NCI-H1105 treated with DMSO at 0.1 percent for 48 hours (cell line): ENCODE results near the gene ATP5F1D.

Experiments used
- DNase-seq: peaks from one replicate; lab custom pipeline; 2025; lab: John Stamatoyannopoulos, UW

The ATP5F1D gene

DNA sequence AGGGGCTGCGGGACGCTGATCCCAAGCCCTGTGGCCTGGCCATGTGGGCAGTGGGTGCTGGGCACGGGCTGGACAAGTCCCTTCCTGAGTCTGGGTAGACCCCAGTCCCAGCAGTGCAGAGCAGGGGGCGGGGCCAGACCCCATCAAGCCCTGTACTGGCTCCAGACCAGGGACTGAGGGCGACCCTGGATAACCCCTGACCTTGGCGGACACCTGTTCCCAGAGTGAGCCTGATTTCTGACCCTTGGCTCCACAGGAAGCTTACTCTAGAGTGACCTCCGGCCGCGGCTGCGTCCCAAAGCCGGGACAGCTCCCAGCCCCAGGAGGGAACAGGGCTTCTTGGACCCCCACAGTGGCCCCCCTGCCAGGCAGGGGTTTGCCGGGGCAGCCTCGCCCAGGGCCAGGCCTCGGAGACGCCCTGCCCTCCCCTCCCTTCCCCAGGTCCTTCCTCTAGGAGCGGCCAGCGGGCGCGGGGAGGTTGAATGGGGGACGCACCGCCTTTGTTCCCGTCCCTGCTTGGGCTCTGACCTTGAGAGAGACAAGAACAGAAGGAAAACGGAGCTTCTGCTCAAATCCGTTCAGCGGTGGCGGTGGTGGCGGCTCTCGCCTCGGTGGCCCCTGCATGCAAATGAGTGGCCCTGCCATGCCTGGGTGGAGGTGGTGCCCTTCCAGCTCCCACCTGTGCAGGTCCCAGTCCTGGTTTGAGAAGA is 41.8 kb downstream of the ATP5F1D start:
- no peak for DNase-seq

DNA sequence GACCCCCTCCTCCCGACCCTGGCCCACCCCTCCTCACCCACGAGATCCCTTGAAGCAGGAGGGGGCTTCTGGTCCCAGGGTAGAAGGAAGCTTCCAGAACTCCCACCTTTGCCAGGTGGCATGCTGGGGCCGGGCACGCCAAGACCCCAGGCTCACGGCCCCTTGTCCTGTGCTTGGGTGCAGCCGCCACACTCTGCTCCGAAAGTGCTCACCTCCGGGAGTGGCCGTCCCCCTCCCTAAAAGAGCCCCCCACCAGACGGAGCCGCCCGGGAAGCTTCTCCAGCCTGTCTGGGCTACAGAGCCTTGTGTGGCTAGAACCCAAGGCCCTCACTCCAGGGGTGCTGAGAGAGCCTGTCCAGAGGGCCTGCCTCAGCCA is 42.4 kb downstream of the ATP5F1D start:
- DNase-seq, result no peak

DNA sequence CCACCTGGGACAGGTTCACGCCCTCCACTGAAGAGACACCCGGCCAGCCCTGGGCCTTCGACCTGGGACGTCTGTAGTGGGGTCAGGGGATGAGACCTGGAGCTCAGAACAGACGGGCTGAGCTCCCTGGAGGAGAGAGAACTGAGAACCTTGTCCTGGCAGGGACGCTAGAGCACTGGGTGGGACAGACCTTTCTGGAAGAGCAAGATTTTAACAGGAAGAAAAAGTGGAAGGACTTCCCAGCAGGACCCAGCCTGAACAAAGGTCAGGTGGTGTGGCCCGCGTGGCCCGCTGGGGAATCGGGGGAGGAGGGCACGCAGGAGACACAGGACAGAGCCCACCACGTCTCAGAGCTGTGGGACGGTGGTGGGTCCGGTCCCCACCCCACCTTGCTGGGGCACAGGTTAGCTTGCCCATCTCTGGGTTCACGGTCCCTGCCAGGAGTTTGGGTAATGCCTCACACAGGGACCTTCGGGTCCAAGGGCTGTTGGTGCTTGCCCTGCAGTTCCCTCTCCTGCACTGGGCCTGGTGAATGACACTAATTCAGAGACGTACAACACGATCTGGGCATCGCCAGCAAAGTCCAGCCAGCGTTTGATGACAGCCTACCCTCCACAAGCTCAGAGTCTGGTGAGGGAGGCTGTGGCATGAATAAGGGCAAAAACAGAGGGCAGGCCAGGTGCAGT is 42.9 kb downstream of the ATP5F1D start:
- no peak for DNase-seq

DNA sequence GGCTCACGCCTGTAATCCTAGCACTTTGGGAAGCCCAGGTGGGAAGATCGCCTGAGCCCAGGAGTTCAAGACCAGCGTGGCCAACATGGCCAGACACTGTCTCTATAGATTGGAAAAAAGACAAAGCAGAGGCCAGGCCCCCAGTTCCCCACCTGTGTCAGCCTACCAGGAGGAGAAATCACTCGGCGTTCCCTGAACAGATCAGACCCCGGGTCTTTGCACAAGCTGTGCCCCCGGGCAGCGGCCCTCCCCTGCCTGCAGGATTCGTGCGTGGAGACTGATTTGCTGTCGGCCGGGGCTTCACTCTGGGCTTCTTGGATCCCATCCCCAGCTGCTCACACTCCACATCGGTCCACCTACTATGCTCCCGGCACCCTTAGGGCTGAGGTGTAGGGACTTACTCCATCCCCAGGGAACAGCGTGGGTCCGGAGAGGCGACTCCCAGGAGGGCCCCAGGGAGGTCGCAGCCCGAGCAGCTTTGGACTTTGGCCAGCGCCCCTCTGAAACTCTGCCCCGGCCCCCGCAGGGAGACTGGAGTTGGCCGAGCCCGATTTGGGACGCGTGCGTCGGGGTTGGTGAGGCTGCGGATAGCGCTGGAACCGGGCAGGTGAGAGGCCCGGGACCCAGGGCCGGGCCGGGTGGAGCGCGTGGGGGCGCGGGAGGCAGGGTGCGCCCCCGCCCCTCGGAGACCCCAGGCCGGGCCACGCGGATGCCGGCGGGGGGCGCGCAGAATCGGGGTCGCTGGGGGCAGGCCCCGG is 43.6 kb downstream of the ATP5F1D start:
- no peak for DNase-seq

DNA sequence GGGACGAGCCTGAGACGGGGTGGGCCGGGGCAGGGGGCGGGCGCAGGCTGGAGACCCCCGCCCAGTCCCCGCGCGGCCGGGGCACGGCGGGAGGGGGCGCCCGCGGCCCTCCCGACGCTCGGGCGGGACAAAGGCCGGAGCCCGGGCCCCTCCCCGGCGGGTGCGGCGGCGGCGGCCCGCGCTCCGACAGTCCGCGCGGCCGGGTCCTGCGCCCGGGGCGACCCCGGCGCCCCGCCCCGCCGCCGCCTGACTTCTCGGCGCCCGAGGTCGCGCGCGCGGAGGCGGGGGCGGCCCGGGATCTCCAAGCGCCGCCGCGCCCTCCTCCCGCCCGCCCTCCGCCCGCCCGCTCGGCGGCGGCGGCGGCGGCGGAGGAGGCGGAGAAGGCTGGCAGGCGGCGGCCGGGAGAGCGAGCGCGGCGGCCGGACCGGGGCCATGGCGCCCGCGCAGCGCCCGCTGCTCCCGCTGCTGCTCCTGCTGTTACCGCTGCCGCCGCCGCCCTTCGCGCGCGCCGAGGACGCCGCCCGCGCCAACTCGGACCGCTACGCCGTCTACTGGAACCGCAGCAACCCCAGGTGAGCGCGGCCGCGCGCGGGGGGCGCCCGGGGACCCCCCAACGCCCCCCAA is 44.3 kb downstream of the ATP5F1D start, which contains the start of gene EFNA2:
Gene EFNA2, plus strand, starts transcription at position 137 of the 624 bp plus-strand sequence. Its CDS starts 296 bp downstream, at position 433.
- no peak for DNase-seq

DNA sequence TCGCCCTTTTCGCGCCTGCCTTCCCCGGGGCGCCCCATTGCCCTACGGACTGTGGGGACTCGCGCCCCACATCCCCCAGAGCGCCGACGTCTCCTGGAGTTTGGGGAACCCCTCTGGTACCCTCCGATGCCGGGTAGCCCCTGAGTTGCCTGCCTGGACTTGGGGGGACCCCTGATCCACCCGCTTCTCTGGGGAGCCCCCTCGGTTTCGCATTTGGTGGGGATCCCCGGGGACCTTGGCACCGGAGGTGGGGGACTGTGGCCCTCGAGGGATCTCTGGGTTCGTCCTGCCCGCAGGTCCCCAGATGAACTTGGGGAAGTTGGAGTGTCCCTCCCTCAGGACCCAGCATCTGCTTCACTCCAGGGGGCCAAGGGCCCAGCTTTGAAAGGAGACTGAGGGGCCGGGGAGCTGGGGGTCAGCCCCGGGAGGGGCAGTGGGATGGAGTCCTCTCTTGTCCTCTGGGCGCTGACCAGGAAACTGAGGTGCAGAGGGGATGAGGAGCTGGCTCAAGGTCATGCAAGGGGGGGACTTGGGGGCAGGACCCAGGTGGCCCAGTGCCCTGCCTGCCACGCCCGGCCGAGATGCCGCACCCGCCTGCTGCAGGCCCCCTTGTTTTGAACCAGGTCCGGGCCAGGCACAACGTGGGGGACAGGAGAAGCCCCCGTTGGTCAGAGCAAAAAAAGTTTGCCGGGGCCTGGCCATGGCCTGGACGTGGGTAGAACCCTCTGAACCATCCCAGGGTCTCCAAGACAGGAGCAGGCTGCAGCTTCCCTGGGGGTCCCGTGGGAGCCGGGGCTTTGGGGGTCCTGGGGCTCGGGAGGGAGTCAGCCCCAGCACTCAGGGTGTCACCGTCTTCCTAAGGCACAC is 45.2 kb downstream of the ATP5F1D start:
- no peak for DNase-seq

DNA sequence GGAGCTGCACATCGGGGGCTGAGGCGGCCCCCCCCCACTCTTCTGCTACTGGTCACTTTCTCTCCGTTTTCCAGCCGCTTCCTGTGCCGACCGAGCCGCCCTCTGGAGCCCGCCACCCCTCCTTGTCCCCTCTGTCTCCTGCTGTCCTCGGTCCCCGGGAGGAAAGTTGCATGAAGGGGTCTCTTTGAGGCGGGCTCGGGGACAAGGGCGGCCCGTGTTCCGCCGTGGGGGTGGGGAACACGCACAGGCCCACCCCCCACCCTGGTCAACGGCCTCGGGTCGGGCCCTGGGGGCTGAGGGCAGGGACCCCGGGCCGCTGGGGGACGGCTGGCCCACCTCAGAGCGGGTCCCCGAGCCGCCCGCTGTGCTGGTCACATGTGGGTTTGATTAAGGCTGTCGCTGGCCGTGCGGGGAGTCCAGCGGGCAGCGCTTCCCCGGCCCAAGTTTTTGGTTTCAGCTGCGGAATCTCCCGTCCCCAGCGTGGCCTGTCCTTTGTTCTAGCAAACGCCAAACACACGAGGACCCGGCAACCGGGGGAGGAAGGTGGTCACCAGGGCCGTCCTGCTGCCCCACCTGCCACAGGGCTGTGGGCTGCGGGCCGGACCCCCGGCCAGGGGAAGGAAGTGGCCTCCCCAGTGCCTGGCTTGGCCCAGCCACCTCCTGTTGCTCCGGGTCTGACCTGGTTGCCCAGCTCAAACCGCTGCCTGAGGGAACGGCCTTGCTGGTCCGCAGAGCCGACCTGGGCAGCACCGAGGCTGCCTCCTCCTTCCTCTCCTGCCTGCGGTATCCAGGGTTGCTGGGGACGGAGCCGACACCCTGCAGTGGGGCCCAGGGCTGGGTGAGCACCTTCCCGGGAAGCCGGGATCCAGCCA is 46.0 kb downstream of the ATP5F1D start:
- DNase-seq, result no peak

DNA sequence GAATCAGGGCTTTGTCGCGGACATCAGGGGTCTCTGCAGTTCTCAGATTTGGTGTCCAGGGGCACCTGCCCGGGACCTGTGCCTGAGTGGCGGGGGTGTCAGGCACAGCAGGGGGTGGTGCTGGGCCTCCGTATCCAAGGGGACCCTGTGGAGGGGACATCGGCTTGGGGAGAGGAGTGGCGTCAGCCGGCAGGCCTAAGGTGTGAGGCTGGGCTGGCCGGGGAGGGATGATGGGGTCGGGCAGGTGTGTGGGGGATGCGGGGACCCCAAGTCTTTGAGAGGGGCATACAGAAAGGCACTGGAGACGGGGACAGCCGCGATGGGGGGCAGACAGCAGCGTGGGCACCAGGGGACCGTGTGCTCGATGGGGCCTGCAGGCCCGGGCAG is 46.7 kb downstream of the ATP5F1D start:
- DNase-seq, result no peak

DNA sequence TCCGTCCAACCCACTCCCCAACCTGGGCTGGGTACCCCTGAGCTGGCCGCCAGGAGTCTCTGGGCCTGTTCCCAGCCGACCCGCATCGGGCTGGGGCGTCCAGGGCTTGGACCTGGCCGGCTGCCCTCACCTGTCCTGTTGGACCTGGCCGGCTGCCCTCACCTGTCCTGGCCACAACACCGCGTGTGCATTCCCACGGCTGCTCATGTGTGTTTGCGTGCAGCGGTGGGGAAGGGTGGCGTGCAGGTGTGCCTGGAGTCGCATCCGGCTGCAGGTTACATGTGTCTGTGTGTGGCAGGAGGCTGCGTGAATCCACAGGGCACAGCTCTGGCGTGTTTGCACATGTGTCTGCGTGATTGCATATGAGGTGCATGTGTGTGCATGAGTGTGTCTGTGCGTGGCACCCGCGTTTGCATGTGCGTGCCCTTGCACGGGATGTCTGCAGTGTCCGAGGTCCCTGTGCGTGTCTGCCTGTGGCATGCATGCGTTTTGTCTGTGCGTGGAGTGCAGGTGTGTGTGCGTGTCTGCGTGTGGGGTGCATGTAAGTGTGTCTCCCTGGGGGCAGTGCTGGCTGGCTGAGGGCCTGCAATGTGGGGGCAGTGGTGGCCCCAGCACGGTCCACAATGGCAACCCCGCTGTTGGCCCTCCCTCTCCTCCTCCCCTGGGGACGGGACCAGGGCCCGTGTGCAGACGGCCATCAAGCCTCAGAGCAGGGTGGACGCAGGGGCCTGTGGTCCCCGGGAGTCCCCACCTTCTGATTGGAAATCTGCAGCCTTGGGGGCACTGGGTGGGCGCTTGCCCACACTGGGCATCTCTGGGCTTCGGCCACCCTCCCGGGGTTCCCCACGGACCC is 47.5 kb downstream of the ATP5F1D start:
- no peak for DNase-seq

DNA sequence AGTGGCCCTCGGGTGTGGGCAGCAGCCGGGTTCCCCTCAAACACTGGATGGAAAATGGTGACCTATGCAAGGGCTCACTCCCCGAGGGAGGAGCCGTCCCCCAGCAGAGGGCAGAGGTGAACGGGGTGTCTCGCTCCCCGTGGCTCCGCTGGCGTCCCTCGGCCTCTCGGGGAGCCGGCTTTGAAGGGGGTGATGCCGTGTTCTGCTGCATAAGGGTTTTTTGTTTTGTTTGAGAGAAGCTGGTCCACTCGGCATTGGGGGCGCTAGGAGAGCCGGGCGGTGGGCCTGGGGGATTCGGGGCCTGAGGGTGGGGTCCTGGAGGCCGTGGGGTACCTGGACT is 48.1 kb downstream of the ATP5F1D start:
- no peak for DNase-seq

DNA sequence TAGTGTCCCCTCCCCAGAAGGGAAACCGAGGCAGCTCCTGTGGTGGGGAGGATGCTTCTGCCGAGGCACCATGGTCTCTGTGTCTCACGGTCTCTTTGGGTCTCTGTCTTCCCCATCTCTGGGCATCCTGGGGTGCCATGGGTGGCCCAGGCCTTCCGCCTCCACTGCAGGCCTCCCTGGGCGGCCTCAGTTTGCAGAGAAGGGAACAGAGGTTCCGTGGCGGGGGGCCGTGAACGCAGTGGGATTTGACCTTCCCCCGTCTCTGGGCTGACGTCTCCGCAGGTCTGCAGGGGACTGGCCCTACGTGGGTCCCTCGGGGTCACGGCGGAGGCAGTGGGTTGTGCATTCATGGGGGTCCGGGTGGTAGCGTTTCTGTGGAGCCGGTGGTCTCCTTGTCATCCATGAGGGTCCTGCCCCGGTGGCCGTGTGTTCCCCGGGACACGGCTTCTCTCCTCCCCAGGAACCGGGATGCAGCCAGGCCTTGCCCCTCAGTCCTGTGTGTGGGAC is 48.7 kb downstream of the ATP5F1D start:
- no peak for DNase-seq

DNA sequence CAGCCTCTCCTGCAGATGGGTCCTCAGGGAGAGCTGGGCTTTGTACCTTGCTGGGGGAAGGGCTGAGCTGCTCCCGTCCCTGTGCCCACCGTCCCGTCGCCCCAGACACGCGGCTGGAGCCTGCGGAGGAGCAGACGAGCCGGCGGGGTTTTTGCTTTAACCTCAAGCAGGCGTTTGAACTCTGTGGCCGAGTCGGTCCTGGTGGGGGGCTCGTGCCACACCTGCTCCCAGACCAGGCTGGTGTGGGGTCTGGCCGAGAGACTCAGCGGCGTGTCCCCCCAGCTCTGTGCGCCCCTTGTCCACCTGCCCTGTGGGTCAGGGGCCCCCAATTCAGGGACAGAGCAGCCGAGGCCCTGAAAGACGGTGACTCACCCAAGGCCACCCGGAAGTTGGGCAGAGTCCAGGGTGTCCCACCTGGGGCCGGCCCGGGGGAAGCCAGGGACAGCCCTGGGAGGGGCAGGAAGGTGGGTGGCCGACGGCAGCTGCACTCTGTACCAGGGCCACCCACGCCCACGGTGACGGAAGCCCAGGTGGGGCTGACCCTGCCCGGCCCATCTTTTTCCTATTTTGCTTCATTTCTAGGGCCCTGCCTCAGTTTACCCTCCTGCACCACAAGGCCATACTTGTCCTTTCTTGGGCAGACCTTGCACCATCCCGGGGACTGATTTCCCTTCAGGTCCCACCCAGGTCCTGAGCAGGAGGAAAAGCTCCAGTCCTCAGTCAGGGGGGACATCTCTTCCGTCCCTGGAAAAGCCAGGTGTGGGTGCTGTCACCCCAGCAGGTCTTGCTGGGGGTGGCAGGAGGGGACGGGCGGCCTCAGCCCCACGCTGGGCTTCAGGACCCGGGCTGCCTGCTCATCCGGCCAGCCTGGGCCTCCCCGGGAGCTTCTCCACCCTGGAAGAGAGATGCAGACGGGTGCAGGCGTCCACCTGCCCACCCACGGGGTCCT is 49.4 kb downstream of the ATP5F1D start:
- DNase-seq, result no peak

DNA sequence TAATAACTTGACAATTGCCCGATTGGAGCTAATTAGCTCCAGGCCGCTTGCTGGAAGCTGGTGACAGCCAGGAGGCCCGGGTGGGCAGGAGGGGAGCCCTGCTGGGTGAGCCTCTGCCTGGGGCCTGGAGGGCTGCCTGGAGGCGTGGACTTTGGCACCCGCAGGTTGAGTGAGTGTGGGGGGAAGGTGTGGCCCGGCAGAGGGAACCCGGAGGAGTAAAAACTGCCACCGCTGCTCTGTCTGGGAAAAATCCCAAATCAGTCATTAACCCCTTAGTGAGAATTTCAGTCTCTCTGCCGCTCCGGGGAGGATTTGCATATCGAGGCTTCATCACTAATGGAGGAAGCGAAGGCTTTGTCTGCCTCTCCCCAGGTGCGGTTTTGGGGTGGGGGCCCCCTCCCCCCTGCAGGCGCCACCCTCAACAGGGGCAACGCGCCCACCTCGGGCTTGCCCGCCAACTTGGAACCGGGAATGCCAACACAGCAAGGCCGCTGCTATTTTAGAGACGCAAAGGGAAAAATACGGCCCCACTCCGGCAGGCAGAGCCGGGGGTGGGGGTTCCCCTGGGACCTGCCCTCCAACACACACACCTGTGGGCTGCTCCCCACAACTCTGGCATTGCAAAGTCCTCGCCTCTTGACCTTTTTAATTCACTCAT is 50.3 kb downstream of the ATP5F1D start:
- no peak for DNase-seq

DNA sequence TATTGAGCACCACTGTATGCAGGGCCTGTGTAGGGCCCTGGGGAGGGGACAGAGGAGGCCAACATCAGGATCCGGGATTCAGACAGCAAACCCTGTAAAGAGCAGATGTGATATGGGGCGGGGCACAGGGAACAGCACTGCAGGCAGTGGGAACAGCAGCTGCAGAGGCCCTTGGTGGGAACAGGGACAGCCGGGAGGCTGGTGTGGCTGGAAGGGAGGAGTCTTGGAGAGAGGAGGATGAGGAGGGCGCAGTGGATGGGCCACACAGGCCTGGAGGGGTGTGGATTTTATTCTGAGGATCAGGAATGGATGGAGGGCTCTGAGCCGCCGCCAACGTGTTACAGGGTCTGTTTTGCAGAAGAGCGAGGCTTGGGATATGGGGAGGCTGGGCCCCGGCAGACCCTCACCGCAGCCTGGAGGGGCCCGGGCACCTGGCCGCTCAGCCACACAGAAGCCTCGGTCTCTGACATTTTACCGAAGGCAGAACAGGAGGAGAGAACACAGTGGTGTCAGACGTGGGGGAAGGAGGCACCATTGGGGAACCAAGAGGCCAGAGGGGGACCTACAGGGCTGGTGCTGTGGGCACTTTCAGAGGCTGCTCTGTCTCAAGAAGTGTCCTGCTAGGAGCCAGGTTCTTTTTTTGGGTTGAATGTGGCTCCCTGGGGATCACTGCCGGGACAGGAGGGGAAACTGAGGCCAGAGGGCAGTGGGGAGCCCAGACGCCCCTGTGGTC is 51.0 kb downstream of the ATP5F1D start:
- DNase-seq, result no peak

DNA sequence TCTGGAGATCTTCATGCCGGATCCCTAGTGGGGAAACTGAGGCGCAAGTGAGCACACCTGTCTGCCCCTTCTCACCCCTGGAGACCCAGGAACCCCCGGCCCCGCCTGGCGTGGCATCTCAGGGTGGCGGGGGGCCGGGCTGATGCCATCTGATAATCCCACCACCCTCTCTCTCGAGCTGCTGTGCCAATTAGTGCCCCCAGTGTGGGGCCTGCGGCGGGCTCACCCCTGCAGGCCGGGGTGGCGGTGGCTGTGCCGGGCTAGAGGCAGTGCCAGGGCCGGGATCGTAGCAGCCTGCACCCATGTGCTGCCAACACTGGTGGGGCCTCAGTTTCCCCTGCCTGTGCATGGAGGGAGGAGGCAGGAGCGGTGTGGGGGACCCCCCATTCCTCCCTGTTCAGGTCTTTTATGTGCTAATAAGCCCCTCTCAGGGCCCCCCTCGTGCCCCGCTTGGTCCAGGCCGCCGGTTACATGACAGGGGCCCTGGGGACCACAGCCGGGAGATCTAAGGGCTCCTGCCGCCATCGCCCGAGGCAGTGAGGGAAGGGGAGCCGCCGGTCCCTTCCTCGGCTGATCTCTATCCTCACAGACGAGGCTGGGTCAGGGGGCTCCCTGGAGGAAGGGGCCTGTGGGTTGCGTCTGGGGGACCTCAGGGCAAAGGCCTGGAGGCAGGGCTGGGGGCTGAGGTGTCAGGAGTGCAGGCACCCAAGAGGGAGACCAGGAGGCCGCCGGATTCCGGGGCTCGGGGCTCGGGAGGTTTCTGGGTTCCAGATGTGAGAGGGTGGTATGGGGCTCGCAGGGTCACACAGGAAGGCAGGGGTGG is 52.4 kb downstream of the ATP5F1D start:
- no peak for DNase-seq
